PC-9 (cell line): ENCODE measurements around the gene GDE1. TPM values are rescaled to one million over a fixed set of nuclear protein-coding genes. Genes with fewer than 3 reads are reported as not detected.

Experiments used
- BruUV-seq: library from RNA; stranded (reverse); fragments of 400-500 nt; replicated peaks from 2 replicates; lab custom pipeline; 2021; lab: Mats Ljungman, UMichigan
- CTCF ChIA-PET: fragments of 300-600 bp; sonication (Branson Sonifier 250); formaldehyde crosslinking; loops from one replicate; lab custom pipeline; 2022; ENCODE audit warnings: antibody characterized with exemption; lab: Charles Lee
- POLR2A ChIA-PET: fragments of 300-600 bp; sonication (Branson Sonifier 250); formaldehyde crosslinking; loops from one replicate; lab custom pipeline; 2022; ENCODE audit warnings: antibody characterized with exemption; ENCODE audit not compliant: unreplicated experiment; lab: Charles Lee
- DNase-seq, 2 experiments: peaks; one replicate each; pipeline versions ENCODE4 v3.0.0 to v3.0.0-alpha.2; 2015 to 2022; ENCODE audit warnings: mixed read lengths in 1 of 2
- H2AFZ ChIP-seq: fragments of 200-600 bp; sonication (generic); 2 replicates; pipeline ENCODE4 v1.8.1; 2017; ENCODE audit warnings: antibody characterized with exemption
- H3F3A ChIP-seq: fragments of 200-600 bp; sonication (generic); 2 replicates; pipeline ENCODE4 v1.8.1; 2017; ENCODE audit warnings: antibody characterized with exemption, mild to moderate bottlenecking, low read depth; ENCODE audit not compliant: insufficient read depth
- H3K27ac ChIP-seq: fragments of 200-600 bp; sonication (generic); 2 replicates; pipeline ENCODE4 v1.6.1; 2016; ENCODE audit warnings: mixed run types
- H3K27me3 ChIP-seq: fragments of 200-600 bp; sonication (generic); 2 replicates; pipeline ENCODE4 v1.6.1; 2016; ENCODE audit warnings: low read depth, mixed run types; ENCODE audit not compliant: insufficient read depth
- H3K36me3 ChIP-seq: fragments of 200-600 bp; sonication (generic); 2 replicates; pipeline ENCODE4 v1.6.1; 2016; ENCODE audit warnings: low read depth, mixed run types
- H3K4me1 ChIP-seq: fragments of 200-600 bp; sonication (generic); replicated peaks from 2 replicates; pipeline ENCODE4 v1.6.1; 2016; ENCODE audit warnings: mixed run types; ENCODE audit not compliant: insufficient read depth
- H3K4me2 ChIP-seq: fragments of 200-600 bp; sonication (generic); 2 replicates; pipeline ENCODE4 v1.6.1; 2017; ENCODE audit warnings: mixed run types
- H3K4me3 ChIP-seq: fragments of 200-600 bp; sonication (generic); 2 replicates; pipeline ENCODE4 v1.6.1; 2016; ENCODE audit warnings: mixed run types
- H3K79me2 ChIP-seq: fragments of 200-600 bp; sonication (generic); 2 replicates; pipeline ENCODE4 v1.6.1; 2017; ENCODE audit warnings: low read depth, mixed run types
- H3K9me2 ChIP-seq: fragments of 200-600 bp; sonication (generic); 2 replicates; pipeline ENCODE4 v1.8.1; 2017; ENCODE audit warnings: mild to moderate bottlenecking; ENCODE audit not compliant: insufficient read depth
- H3K9me3 ChIP-seq: fragments of 200-600 bp; sonication (generic); 2 replicates; pipeline ENCODE4 v1.8.1; 2016; ENCODE audit warnings: low read depth; ENCODE audit not compliant: insufficient read depth
- H4K20me1 ChIP-seq: fragments of 200-600 bp; sonication (generic); 2 replicates; pipeline ENCODE4 v1.8.1; 2017; ENCODE audit not compliant: insufficient read depth
- CTCF ChIP-seq: fragments of 200-600 bp; sonication (generic); conservative IDR thresholded peaks from 2 replicates; pipeline ENCODE4 v1.6.1; 2017; ENCODE audit warnings: mixed run types, antibody characterized with exemption, mild to moderate bottlenecking, moderate library complexity
- EZH2 ChIP-seq: fragments of 200-600 bp; sonication (generic); IDR thresholded peaks from 2 replicates; pipeline ENCODE4 v1.8.0; 2017; ENCODE audit warnings: antibody characterized with exemption, low read depth
- intact Hi-C: fragments of 100-400 bp; cut with micrococcal nuclease; formaldehyde crosslinking; loops from one replicate; pipeline ENCODE4 v1.10.0; 2022; ENCODE audit not compliant: unreplicated experiment
- total RNA-seq: library from RNA; stranded (reverse); gene quantifications from 2 replicates; pipeline ENCODE4 v1.2.3, GENCODE V29; 2021

GDE1 gene
- total RNA-seq, 1 experiment from 2014 or later, result 154 TPM

- no peak overlapping the region for H3K4me2 ChIP-seq
- no peak overlapping the region for H3K27ac ChIP-seq
- no peaks in the 10 kb centered on the region; the same call in 1 of the 2 replicates for H3K9me3 ChIP-seq
- H3K27me3 ChIP-seq, result no peaks in the 10 kb centered on the region
- BruUV-seq, result no TSS peak
- H3K4me3 ChIP-seq, result no peak overlapping the region
- POLR2A ChIA-PET, result no interaction called here
- CTCF ChIA-PET, result no interaction called here
- DNase-seq, result no peak
- H3K9me2 ChIP-seq, result no peaks in the 10 kb centered on the region; the same call in 1 of the 2 replicates
- peaks cover 33% of the 10 kb centered on the region for H3K4me1 ChIP-seq
- H4K20me1 ChIP-seq, result no peaks in the 10 kb centered on the region
- no peak overlapping the region for H2AFZ ChIP-seq
- H3F3A ChIP-seq, result peaks cover 23% of the 10 kb centered on the region
- intact Hi-C loops, result no loop called here
- peaks cover 36% of the 10 kb centered on the region for H3K36me3 ChIP-seq
- no peaks in the 10 kb centered on the region; the same call in 1 of the 2 replicates for H3K79me2 ChIP-seq
- TF ChIP-seq CTCF, result no peak
- no peak for TF ChIP-seq EZH2
Observed at GRCh38 chr16:19484096-19484495, 37.8 kb downstream of the GDE1 start.

GRCh38 chr16:19482291-19482690 lies 39.6 kb downstream of the GDE1 start:
- TF ChIP-seq CTCF, result no peak
- no peak for TF ChIP-seq EZH2
- Histone ChIP-seq H3K4me3 (no peak overlapping the region), H3K9me2 (no peaks in the 10 kb centered on the region; the same call in 1 of the 2 replicates), H4K20me1 (no peaks in the 10 kb centered on the region), H3K9me3 (no peaks in the 10 kb centered on the region; the same call in 1 of the 2 replicates), H2AFZ (no peak overlapping the region), H3K4me1 (peaks cover 37% of the 10 kb centered on the region), H3K36me3 (peaks cover 50% of the 10 kb centered on the region), H3K27ac (no peak overlapping the region), H3K79me2 (no peaks in the 10 kb centered on the region; the same call in 1 of the 2 replicates), H3F3A (peaks cover 34% of the 10 kb centered on the region), H3K4me2 (no peak overlapping the region), H3K27me3 (no peaks in the 10 kb centered on the region)
- CTCF ChIA-PET, result no interaction called here
- DNase-seq, result no peak
- POLR2A ChIA-PET, result no interaction called here
- BruUV-seq, result no TSS peak
- intact Hi-C loops, result no loop called here

- Histone ChIP-seq H3K9me3 (no peaks in the 10 kb centered on the region; the same call in 1 of the 2 replicates), H3K27ac (peak overlapping the region; percentile 84; the same call in 1 of the 2 replicates), H3K27me3 (no peaks in the 10 kb centered on the region), H3K79me2 (no peaks in the 10 kb centered on the region; the same call in 1 of the 2 replicates), H3K4me1 (peaks cover 37% of the 10 kb centered on the region), H3K9me2 (no peaks in the 10 kb centered on the region; the same call in 1 of the 2 replicates), H3F3A (peaks cover 30% of the 10 kb centered on the region), H3K36me3 (peaks cover 50% of the 10 kb centered on the region), H4K20me1 (no peaks in the 10 kb centered on the region), H2AFZ (no peak overlapping the region), H3K4me2 (no peak overlapping the region; the same call in 1 of the 2 replicates), H3K4me3 (no peak overlapping the region)
- intact Hi-C loops, result no loop called here
- no peak for DNase-seq
- no TSS peak for BruUV-seq
- TF ChIP-seq EZH2 (no peak), CTCF (no peak)
- ChIA-PET CTCF (no interaction called here), POLR2A (no interaction called here)
Observed at GRCh38 chr16:19481769-19482168, 40.1 kb downstream of the GDE1 start.
